ENCODE data around the gene ATP8A2.

Gene ATP8A2

DNA sequence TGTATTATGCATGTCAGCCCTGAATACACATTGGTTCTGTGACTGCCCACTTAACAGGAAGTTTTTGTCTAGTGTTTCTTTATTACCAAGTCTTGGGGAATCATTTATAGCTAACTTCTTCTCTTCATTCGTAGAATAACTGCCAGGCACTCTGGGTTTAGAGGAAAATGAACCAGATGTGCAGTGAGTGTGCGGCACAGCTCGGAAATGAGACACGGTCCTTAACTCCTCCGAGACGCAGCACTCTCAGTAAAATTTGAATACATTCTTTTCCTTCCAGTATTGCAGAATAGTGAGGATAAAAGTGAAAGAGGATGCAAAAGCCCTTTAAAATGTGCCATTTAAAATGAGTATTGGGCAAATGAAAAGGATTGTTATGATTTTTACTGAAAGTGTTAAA, 29.2 kb downstream of the ATP8A2 start:
- Mint-ChIP-seq H3K27me3 (peaks cover 40 to 68% of the 10 kb centered on the region in 2 donors), H3K27ac (no peak overlapping the region), H3K4me1 (ENCODE audit: low read depth in 2 of 2) (no peaks in the 10 kb centered on the region), H3K9me3 (peaks cover 0 to 10% of the 10 kb centered on the region in 2 donors), H3K4me3 (no peak overlapping the region), H3K36me3 (ENCODE audit: insufficient read depth) (no peaks in the 10 kb centered on the region)
- DNase-seq (no peak), ATAC-seq (replicated peaks) (no peak)

- no peaks in the 10 kb centered on the region for H3K4me1 Mint-ChIP-seq (ENCODE audit: low read depth in 2 of 2)
- H3K9me3 Mint-ChIP-seq, result peaks cover 0 to 10% of the 10 kb centered on the region in 2 donors
- H3K36me3 Mint-ChIP-seq (ENCODE audit: insufficient read depth), result no peaks in the 10 kb centered on the region
- no peak overlapping the region for H3K27ac Mint-ChIP-seq
- H3K4me3 Mint-ChIP-seq, result no peak overlapping the region
- peaks cover 35 to 64% of the 10 kb centered on the region in 2 donors for H3K27me3 Mint-ChIP-seq
- DNase-seq (no peak), ATAC-seq (replicated peaks) (no peak)
These were observed 30.2 kb downstream of the ATP8A2 start for GRCh38 chr13:25401958-25402357.

DNA sequence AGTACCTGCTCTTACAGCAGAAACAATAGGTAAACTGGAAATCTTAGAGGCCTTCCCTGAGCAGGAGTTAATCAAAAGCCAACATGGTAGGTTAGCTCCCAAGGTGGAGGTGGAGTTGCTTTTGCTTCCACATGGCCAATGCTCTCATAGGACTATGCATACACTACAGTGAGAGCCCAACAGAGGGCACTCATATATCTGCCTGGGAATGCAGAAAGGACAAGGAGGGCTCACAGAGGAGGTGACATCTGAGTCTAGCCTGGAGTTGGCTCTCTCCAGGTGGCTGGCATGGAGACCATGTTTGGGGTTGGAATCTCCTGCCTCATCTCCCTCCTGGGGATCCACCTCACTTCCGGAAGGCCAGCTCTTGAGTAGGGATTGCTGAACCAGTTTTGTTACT, 34.6 kb downstream of the ATP8A2 start:
- Mint-ChIP-seq H3K36me3 (ENCODE audit: insufficient read depth) (no peaks in the 10 kb centered on the region), H3K4me3 (no peak overlapping the region), H3K27ac (no peak overlapping the region), H3K27me3 (peaks cover 29 to 50% of the 10 kb centered on the region in 2 donors), H3K9me3 (peaks cover 0 to 10% of the 10 kb centered on the region in 2 donors), H3K4me1 (ENCODE audit: low read depth in 2 of 2) (no peaks in the 10 kb centered on the region)
- DNase-seq (no peak), ATAC-seq (replicated peaks) (no peak)

- DNase-seq (no peak), ATAC-seq (replicated peaks) (no peak)
- H3K4me1 Mint-ChIP-seq (ENCODE audit: low read depth in 2 of 2), result no peaks in the 10 kb centered on the region
- H3K27me3 Mint-ChIP-seq, result peaks cover 20 to 38% of the 10 kb centered on the region in 2 donors
- no peak overlapping the region for H3K27ac Mint-ChIP-seq
- no peak overlapping the region for H3K4me3 Mint-ChIP-seq
- H3K9me3 Mint-ChIP-seq, result no peaks in the 10 kb centered on the region
- H3K36me3 Mint-ChIP-seq (ENCODE audit: insufficient read depth), result no peaks in the 10 kb centered on the region
These were observed 38.2 kb downstream of the ATP8A2 start for GRCh38 chr13:25409938-25410337.

DNA sequence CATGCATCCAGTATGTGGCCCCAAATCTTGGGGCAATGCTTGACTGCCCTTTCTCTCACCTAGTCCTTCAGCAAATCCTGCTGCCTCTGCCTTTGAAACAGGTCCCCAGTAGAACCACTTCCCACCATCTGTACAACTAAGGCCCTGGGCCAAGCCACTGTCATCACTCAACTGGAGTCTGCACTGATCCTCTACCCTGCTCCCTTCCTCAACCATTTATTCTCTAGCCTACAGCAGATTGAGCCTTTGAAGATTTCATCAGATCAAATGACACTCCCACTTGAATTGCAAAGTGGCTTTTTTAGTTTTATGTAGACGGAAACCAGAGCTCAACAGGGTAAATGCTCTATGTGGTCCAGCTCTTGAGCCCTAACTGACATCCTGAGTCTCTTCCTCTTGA, 43.5 kb downstream of the ATP8A2 start:
- Mint-ChIP-seq H3K27ac (peak overlapping the region in 1 of 2 donors; percentile 42), H3K4me3 (no peak overlapping the region), H3K27me3 (peaks cover 41 to 55% of the 10 kb centered on the region in 2 donors), H3K36me3 (ENCODE audit: insufficient read depth) (no peaks in the 10 kb centered on the region), H3K4me1 (ENCODE audit: low read depth in 2 of 2) (no peaks in the 10 kb centered on the region), H3K9me3 (peaks cover 0 to 2% of the 10 kb centered on the region in 2 donors)
- DNase-seq, result no peak
- ATAC-seq (replicated peaks), result no peak

DNA sequence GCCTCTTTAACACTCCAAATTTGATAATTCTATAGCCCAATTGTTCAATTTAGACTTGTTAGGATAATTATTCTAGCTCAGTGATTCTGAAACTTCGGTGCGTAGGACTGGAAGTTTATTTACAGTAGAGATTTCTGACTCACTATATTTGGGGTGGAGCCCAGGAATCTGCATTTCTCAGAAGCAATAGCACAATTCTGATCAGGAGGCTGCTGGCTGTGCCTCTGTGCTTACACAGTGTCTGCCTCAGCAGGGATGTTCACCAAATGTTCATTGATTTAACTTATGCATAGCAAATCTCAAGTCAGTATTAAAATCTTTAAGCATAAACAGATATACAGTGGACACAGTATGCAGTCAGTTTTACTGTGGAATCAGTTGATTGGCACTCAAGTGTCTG, 45.8 kb downstream of the ATP8A2 start:
- ATAC-seq (replicated peaks), result no peak

GRCh38 chr13:25420161-25420560, 48.4 kb downstream of the ATP8A2 start:
- H3K27ac Mint-ChIP-seq, result no peak overlapping the region
- H3K4me1 Mint-ChIP-seq (ENCODE audit: low read depth in 2 of 2), result no peaks in the 10 kb centered on the region
- no peaks in the 10 kb centered on the region for H3K36me3 Mint-ChIP-seq (ENCODE audit: insufficient read depth)
- no peak overlapping the region for H3K4me3 Mint-ChIP-seq
- H3K9me3 Mint-ChIP-seq, result peaks cover 0 to 2% of the 10 kb centered on the region in 2 donors
- H3K27me3 Mint-ChIP-seq, result peaks cover 35 to 55% of the 10 kb centered on the region in 2 donors
- DNase-seq (no peak), ATAC-seq (replicated peaks) (no peak)

More for the DNA sequence above, 45.8 kb downstream of the ATP8A2 start:
- Mint-ChIP-seq H3K4me1 (ENCODE audit: low read depth in 2 of 2) (no peaks in the 10 kb centered on the region), H3K4me3 (no peak overlapping the region), H3K36me3 (ENCODE audit: insufficient read depth) (no peaks in the 10 kb centered on the region), H3K27me3 (peaks cover 41 to 63% of the 10 kb centered on the region in 2 donors), H3K27ac (no peak overlapping the region), H3K9me3 (peaks cover 0 to 2% of the 10 kb centered on the region in 2 donors)
- DNase-seq, result no peak

GRCh38 chr13:25421612-25422011, 49.8 kb downstream of the ATP8A2 start:
- Mint-ChIP-seq H3K4me1 (ENCODE audit: low read depth in 2 of 2) (no peaks in the 10 kb centered on the region), H3K27me3 (peaks cover 21 to 52% of the 10 kb centered on the region in 2 donors), H3K4me3 (no peak overlapping the region)

GRCh38 chr13:25422153-25422552, 50.4 kb downstream of the ATP8A2 start:
- H3K4me1 Mint-ChIP-seq (ENCODE audit: low read depth in 2 of 2), result no peaks in the 10 kb centered on the region
- no peaks in the 10 kb centered on the region for H3K36me3 Mint-ChIP-seq (ENCODE audit: insufficient read depth)
- no peaks in the 10 kb centered on the region for H3K9me3 Mint-ChIP-seq
- H3K4me3 Mint-ChIP-seq, result no peak overlapping the region
- H3K27ac Mint-ChIP-seq, result no peak overlapping the region
- DNase-seq (no peak), ATAC-seq (replicated peaks) (no peak)
- H3K27me3 Mint-ChIP-seq, result peaks cover 20 to 46% of the 10 kb centered on the region in 2 donors

More at GRCh38 chr13:25421612-25422011, 49.8 kb downstream of the ATP8A2 start:
- no peaks in the 10 kb centered on the region for H3K9me3 Mint-ChIP-seq
- no peak for DNase-seq
- no peaks in the 10 kb centered on the region for H3K36me3 Mint-ChIP-seq (ENCODE audit: insufficient read depth)
- ATAC-seq (replicated peaks), result no peak
- no peak overlapping the region for H3K27ac Mint-ChIP-seq

GRCh38 chr13:25423831-25424230, 52.1 kb downstream of the ATP8A2 start:
- no peak for ATAC-seq (replicated peaks)
- Mint-ChIP-seq H3K27me3 (peaks cover 12 to 29% of the 10 kb centered on the region in 2 donors), H3K36me3 (ENCODE audit: insufficient read depth) (no peaks in the 10 kb centered on the region)

GRCh38 chr13:25429466-25429865, 57.7 kb downstream of the ATP8A2 start:
- H3K36me3 Mint-ChIP-seq (ENCODE audit: insufficient read depth), result no peaks in the 10 kb centered on the region
- H3K4me1 Mint-ChIP-seq (ENCODE audit: low read depth in 2 of 2), result peaks cover 0 to 2% of the 10 kb centered on the region in 2 donors
- no peak for DNase-seq
- H3K27me3 Mint-ChIP-seq, result peaks cover 21 to 29% of the 10 kb centered on the region in 2 donors
- no peaks in the 10 kb centered on the region for H3K9me3 Mint-ChIP-seq
- no peak overlapping the region for H3K4me3 Mint-ChIP-seq
- no peak for ATAC-seq (replicated peaks)
- no peak overlapping the region for H3K27ac Mint-ChIP-seq

More at GRCh38 chr13:25423831-25424230, 52.1 kb downstream of the ATP8A2 start:
- Mint-ChIP-seq H3K4me3 (no peak overlapping the region), H3K4me1 (ENCODE audit: low read depth in 2 of 2) (no peaks in the 10 kb centered on the region), H3K9me3 (no peaks in the 10 kb centered on the region), H3K27ac (no peak overlapping the region)
- no peak for DNase-seq

DNA sequence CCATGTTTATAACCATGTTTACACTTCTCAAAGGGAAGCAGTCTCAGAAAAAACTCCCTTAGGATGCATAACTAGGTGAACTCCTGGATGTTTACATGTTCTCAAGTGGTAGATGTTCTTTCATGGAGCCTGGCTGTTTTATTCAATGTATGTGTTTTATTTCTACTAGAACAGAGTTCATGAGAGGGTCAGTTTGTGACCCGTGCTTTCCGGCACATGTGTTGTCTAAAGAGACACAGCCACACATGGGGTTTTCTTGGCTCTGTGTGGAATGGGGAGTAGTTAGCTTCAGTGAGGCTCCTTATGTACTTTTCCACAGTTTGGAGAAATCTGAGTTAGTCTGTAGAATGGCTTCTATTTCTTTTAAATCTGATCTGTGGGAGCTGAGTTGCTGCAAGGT, 60.9 kb downstream of the ATP8A2 start:
- H3K27me3 Mint-ChIP-seq, result peaks cover 18 to 27% of the 10 kb centered on the region in 2 donors
- H3K4me3 Mint-ChIP-seq, result no peak overlapping the region
- no peak for ATAC-seq (replicated peaks)
- H3K27ac Mint-ChIP-seq, result no peak overlapping the region
- H3K4me1 Mint-ChIP-seq (ENCODE audit: low read depth in 2 of 2), result peaks cover 0 to 2% of the 10 kb centered on the region in 2 donors
- H3K9me3 Mint-ChIP-seq, result no peaks in the 10 kb centered on the region
- no peaks in the 10 kb centered on the region for H3K36me3 Mint-ChIP-seq (ENCODE audit: insufficient read depth)
- DNase-seq, result no peak

- DNase-seq, result no peak
- Mint-ChIP-seq H3K27ac (no peak overlapping the region), H3K36me3 (ENCODE audit: insufficient read depth) (no peaks in the 10 kb centered on the region), H3K9me3 (no peaks in the 10 kb centered on the region), H3K27me3 (peaks cover 15 to 22% of the 10 kb centered on the region in 2 donors), H3K4me1 (ENCODE audit: low read depth in 2 of 2) (no peaks in the 10 kb centered on the region), H3K4me3 (no peak overlapping the region)
- no peak for ATAC-seq (replicated peaks)
These were observed 68.3 kb downstream of the ATP8A2 start for GRCh38 chr13:25440061-25440460.

- no peak for ATAC-seq (replicated peaks)
- Mint-ChIP-seq H3K9me3 (no peaks in the 10 kb centered on the region), H3K4me1 (ENCODE audit: low read depth in 2 of 2) (no peaks in the 10 kb centered on the region), H3K36me3 (ENCODE audit: insufficient read depth) (no peaks in the 10 kb centered on the region), H3K27me3 (peaks cover 33 to 49% of the 10 kb centered on the region in 2 donors), H3K27ac (no peak overlapping the region), H3K4me3 (no peak overlapping the region)
- DNase-seq, result no peak
These were observed 74.5 kb downstream of the ATP8A2 start for GRCh38 chr13:25446261-25446660.

DNA sequence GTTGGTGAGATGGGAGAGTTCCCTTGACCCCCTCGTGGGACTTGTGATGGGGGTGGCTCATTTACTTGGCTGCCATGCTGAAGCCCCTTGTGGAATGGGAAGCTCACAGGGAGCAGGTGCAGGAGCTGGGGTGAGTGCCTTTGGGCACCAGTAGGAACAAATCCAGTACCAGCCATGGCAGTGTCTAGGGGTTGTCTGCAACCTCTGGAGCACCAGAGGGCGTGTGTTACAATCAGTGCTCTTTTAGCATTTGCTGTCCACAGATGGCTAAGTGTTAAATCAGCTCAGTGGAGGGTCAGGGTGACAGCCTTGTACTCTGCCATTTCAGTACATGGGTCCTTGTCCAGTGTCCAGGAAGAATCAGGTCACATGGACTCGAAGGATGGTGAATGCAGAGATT, 75.6 kb downstream of the ATP8A2 start:
- Mint-ChIP-seq H3K27ac (no peak overlapping the region), H3K4me1 (ENCODE audit: low read depth in 2 of 2) (no peaks in the 10 kb centered on the region), H3K36me3 (ENCODE audit: insufficient read depth) (no peaks in the 10 kb centered on the region), H3K27me3 (peaks cover 38 to 43% of the 10 kb centered on the region in 2 donors), H3K4me3 (no peak overlapping the region), H3K9me3 (no peaks in the 10 kb centered on the region)
- DNase-seq (no peak), ATAC-seq (replicated peaks) (no peak)

All from effector memory CD8-positive, alpha-beta T cell (primary cell).